ENCODE data around the gene ABTB1.

Gene ABTB1

DNA sequence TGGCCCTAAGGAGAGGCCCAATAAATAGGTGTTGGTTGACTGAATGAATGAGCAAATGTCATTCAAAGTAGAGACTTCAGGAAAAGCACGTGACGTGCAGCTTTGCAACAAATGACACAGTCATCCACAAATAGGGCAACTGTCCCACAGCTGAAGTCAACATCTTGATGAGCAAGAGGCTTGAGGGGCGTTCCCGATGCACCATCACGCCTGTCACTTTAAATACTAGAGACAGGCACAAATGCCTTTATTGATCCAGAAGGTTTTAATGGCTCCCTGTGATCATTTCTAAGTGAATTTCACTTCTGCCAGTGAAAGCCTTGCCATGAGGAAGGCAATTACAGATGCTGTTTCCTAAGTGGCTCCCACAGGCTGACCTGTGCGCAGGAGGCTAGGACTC is 43.6 kb downstream of the ABTB1 start:
- TF ChIP-seq, protein P1, sequence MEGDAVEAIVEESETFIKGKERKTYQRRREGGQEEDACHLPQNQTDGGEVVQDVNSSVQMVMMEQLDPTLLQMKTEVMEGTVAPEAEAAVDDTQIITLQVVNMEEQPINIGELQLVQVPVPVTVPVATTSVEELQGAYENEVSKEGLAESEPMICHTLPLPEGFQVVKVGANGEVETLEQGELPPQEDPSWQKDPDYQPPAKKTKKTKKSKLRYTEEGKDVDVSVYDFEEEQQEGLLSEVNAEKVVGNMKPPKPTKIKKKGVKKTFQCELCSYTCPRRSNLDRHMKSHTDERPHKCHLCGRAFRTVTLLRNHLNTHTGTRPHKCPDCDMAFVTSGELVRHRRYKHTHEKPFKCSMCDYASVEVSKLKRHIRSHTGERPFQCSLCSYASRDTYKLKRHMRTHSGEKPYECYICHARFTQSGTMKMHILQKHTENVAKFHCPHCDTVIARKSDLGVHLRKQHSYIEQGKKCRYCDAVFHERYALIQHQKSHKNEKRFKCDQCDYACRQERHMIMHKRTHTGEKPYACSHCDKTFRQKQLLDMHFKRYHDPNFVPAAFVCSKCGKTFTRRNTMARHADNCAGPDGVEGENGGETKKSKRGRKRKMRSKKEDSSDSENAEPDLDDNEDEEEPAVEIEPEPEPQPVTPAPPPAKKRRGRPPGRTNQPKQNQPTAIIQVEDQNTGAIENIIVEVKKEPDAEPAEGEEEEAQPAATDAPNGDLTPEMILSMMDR (IDR thresholded peaks at IDR 0.05; ENCODE audit: insufficient read depth, low read depth, low read length, missing control alignments) = no peak
- DNase-seq (ENCODE audit: low read depth) = no peak
- H3K4me3 ChIP-seq (ENCODE audit: low read depth, low read length) = no peak overlapping the region

DNA sequence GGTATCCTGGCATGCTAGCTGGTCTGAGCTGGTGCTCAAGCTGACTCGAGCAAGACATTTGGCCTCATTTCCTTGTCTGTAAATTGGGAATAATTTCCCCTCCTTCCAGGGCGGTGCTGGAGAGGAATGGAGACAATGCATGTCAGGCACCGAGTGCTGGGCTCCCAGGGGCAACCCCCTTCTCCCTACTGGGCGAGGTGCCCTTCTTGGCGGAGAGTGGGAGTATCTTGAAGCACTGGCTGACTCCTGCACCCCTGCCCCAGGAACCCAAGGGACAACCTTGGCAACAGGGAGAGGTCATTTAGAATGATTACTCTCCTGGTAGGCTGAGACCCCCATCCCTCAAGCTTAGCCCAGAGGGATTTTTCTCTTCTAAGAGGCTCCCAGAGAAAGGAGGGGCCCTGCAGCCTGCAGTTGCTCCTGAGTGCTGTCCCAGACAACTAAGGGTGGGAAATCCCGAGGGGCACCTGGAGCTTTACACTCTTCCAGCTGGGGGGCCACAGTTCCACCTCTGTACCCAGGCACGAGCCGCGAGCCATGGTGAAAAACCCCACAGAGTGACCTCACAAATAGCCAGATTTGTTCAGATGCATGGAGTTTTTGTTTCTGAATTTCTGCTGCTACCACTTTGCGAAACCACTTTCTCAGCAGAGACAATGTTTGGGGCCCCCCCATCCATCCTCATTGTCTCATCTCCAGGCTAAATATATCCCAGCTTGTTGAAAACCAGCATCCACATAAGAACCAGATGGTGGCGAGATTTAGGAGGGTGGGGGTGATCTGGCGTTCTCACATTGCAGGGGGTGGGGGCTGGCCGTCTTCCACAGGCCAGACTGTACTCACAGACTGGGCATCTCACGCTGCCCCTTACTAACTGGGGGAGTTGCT is 44.8 kb downstream of the ABTB1 start:
- DNase-seq (ENCODE audit: low read depth) = no peak
- H3K4me3 ChIP-seq (ENCODE audit: low read depth, low read length) = no peak overlapping the region

GRCh38 chr3:127718245-127718915 is 45.6 kb downstream of the ABTB1 start:
- TF ChIP-seq, protein P1 (IDR thresholded peaks at IDR 0.05; ENCODE audit: insufficient read depth, low read depth, low read length, missing control alignments) = no peak
- no peak for DNase-seq (ENCODE audit: low read depth)
- H3K4me3 ChIP-seq (ENCODE audit: low read depth, low read length) = no peak overlapping the region

More for the DNA sequence above, 44.8 kb downstream of the ABTB1 start:
- TF ChIP-seq, protein P1 (IDR thresholded peaks at IDR 0.05; ENCODE audit: insufficient read depth, low read depth, low read length, missing control alignments) = no peak

DNA sequence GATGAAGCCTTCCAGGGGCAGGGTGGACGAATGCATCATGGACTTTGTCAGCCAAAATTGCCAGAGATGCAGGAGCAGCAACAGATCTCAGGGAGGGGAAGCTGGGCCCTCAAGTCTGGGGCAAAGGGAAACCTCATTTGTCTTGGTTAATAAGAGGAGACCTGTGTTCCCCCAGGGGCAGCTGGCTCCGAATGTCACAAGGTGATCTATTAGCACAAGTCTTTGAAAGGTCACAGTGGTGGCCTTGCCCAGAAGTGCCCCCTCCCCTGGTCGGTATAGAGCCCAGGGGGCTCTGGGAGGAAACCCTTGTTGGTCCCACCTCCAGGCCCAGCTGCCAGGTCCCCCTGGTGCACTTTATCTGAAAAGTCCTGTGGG is 46.2 kb downstream of the ABTB1 start:
- no peak for DNase-seq (ENCODE audit: low read depth)
- TF ChIP-seq, protein P1 (IDR thresholded peaks at IDR 0.05; ENCODE audit: insufficient read depth, low read depth, low read length, missing control alignments) = no peak
- no peak overlapping the region for H3K4me3 ChIP-seq (ENCODE audit: low read depth, low read length)

DNA sequence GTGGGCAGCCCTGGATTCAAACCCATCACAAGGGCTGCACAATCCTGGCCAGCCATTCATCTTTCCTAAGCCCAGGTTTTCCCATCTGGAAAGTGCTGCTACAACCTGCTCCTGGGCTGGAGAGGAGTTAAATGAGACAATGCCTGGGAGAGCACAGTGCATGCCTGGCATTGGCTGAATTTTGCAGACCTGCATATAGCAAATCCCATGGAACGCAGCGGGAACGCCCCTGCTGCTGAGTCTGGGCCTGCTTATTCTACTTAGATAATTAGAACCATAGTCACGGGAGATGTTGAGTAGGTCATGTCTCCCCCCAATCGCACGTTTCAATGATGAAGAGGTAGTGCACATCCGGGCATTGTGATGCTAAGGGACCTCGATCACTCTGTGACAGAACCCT is 46.6 kb downstream of the ABTB1 start:
- TF ChIP-seq, protein P1 (IDR thresholded peaks at IDR 0.05; ENCODE audit: insufficient read depth, low read depth, low read length, missing control alignments) = no peak
- DNase-seq (ENCODE audit: low read depth) = no peak

GRCh38 chr3:127720161-127720823 is 47.5 kb downstream of the ABTB1 start:
- H3K4me3 ChIP-seq (ENCODE audit: low read depth, low read length) = no peak overlapping the region
- TF ChIP-seq, protein P1 (IDR thresholded peaks at IDR 0.05; ENCODE audit: insufficient read depth, low read depth, low read length, missing control alignments) = no peak
- DNase-seq (ENCODE audit: low read depth) = no peak

More for the DNA sequence above, 46.6 kb downstream of the ABTB1 start:
- no peak overlapping the region for H3K4me3 ChIP-seq (ENCODE audit: low read depth, low read length)

Measured in GM12865 (cell line).